Dermis blood vessel endothelial cell (primary cell): ENCODE measurements around the gene SLC25A22. TPM values are rescaled to one million over a fixed set of nuclear protein-coding genes. Genes with fewer than 3 reads are reported as not detected.
A peak's percentile ranks its signal among the peaks of the same experiment; 100 is the strongest.

Experiments used
- DNase-seq: peaks from one replicate; pipeline ENCODE4 v3.0.0; 2010
- total RNA-seq: library from RNA; depleted of rRNA; stranded (reverse); fragments of >200 nt; gene quantifications from 2 replicates; pipeline ENCODE4 v1.2.3, GENCODE V29; 2014

Gene SLC25A22
- total RNA-seq, 1 donor from 2014 or later = 7.1 TPM

- DNase-seq = no peak
Measured at GRCh38 chr11:802693-803466, 4.8 kb upstream of the SLC25A22 start.

GRCh38 chr11:802018-802617 lies 4.0 kb upstream of the SLC25A22 start:
- DNase-seq = no peak

- DNase-seq = no peak
Measured at GRCh38 chr11:801097-801780, 3.2 kb upstream of the SLC25A22 start.

GRCh38 chr11:800473-800872 lies 2.4 kb upstream of the SLC25A22 start:
- no peak for DNase-seq

GRCh38 chr11:799641-800316 lies 1.7 kb upstream of the SLC25A22 start:
- no peak for DNase-seq

GRCh38 chr11:797296-798092 lies 587 bp downstream of the SLC25A22 start:
- DNase-seq = peak; percentile 77

GRCh38 chr11:796565-797295 lies 1.4 kb downstream of the SLC25A22 start:
- no peak for DNase-seq

- peak; percentile 74 for DNase-seq
Measured at GRCh38 chr11:795634-796564, 2.2 kb downstream of the SLC25A22 start.

- DNase-seq = no peak
Measured at GRCh38 chr11:794766-795633, 3.1 kb downstream of the SLC25A22 start.

- no peak for DNase-seq
Measured at GRCh38 chr11:794013-794765, 3.9 kb downstream of the SLC25A22 start.

GRCh38 chr11:793556-793955 lies 4.5 kb downstream of the SLC25A22 start:
- no peak for DNase-seq

- no peak for DNase-seq
Measured at GRCh38 chr11:792873-793272, 5.2 kb downstream of the SLC25A22 start.

GRCh38 chr11:792535-792821 lies 5.6 kb downstream of the SLC25A22 start:
- no peak for DNase-seq

- no peak for DNase-seq
Measured at GRCh38 chr11:791658-792534, 6.2 kb downstream of the SLC25A22 start.

- no peak for DNase-seq
Measured at GRCh38 chr11:790721-791564, 7.1 kb downstream of the SLC25A22 start.

GRCh38 chr11:789943-790342 lies 8.1 kb downstream of the SLC25A22 start, which contains the start of gene CEND1:
TSS of gene CEND1 (minus strand) at chr11:790090. CDS start at chr11:788576, 1,514 bp downstream.
- peak; percentile 36 for DNase-seq
